ENCODE measurements around the gene PPP2R2C.

DNA sequence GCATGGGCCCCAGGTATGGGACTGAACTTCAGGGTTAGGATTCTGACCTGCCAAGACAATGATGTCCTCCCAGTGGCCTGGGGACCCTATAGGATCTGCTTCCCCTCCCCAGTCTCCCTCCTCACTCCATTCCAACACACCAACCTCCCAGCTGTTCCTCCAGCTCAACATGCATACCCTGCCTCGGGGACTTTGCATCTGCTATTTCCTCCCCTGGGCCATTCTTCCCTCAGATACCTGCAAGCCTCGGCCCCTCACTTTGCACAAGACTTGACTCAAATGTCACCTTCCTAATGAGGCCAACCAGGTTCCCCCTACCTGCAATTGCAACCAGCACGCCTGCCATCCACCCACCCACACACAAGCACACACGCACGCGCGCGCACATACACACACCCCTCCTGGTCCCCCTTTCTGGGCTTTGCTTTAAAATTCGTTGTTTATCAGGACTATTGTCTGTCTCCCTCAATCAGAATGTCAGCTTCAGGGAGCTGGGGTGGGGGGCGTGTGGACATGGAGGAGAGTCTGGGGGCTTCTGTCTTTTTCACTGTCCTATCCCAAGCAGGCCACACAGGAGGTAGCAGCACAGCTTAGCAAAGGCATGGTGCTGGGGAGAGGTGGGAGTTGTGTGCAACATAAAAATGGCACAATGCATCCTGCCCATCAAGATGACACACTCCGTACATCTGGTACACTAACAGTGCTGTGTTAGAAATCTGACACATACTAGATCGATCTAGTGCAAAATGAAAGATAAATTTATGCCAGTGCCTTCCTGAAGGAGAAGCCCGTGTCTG lies 20.6 kb upstream of the PPP2R2C start:
- TF ChIP-seq, protein P1, sequence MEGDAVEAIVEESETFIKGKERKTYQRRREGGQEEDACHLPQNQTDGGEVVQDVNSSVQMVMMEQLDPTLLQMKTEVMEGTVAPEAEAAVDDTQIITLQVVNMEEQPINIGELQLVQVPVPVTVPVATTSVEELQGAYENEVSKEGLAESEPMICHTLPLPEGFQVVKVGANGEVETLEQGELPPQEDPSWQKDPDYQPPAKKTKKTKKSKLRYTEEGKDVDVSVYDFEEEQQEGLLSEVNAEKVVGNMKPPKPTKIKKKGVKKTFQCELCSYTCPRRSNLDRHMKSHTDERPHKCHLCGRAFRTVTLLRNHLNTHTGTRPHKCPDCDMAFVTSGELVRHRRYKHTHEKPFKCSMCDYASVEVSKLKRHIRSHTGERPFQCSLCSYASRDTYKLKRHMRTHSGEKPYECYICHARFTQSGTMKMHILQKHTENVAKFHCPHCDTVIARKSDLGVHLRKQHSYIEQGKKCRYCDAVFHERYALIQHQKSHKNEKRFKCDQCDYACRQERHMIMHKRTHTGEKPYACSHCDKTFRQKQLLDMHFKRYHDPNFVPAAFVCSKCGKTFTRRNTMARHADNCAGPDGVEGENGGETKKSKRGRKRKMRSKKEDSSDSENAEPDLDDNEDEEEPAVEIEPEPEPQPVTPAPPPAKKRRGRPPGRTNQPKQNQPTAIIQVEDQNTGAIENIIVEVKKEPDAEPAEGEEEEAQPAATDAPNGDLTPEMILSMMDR (IDR thresholded peaks at IDR 0.05 in 2 of 3, conservative IDR thresholded peaks at IDR 0.05 in 1 of 3; ENCODE audit: insufficient read depth in 2 of 3, low read depth in 1 of 3, low read length in 3 of 3): no peak
- TF ChIP-seq NFE2 (IDR thresholded peaks at IDR 0.05; ENCODE audit: low read depth): no peak
- no peak for TF ChIP-seq RCOR1 (IDR thresholded peaks at IDR 0.05; ENCODE audit: borderline replicate concordance in 1 of 2, low read depth in 2 of 2, low read length in 2 of 2)
- TF ChIP-seq, protein P2, sequence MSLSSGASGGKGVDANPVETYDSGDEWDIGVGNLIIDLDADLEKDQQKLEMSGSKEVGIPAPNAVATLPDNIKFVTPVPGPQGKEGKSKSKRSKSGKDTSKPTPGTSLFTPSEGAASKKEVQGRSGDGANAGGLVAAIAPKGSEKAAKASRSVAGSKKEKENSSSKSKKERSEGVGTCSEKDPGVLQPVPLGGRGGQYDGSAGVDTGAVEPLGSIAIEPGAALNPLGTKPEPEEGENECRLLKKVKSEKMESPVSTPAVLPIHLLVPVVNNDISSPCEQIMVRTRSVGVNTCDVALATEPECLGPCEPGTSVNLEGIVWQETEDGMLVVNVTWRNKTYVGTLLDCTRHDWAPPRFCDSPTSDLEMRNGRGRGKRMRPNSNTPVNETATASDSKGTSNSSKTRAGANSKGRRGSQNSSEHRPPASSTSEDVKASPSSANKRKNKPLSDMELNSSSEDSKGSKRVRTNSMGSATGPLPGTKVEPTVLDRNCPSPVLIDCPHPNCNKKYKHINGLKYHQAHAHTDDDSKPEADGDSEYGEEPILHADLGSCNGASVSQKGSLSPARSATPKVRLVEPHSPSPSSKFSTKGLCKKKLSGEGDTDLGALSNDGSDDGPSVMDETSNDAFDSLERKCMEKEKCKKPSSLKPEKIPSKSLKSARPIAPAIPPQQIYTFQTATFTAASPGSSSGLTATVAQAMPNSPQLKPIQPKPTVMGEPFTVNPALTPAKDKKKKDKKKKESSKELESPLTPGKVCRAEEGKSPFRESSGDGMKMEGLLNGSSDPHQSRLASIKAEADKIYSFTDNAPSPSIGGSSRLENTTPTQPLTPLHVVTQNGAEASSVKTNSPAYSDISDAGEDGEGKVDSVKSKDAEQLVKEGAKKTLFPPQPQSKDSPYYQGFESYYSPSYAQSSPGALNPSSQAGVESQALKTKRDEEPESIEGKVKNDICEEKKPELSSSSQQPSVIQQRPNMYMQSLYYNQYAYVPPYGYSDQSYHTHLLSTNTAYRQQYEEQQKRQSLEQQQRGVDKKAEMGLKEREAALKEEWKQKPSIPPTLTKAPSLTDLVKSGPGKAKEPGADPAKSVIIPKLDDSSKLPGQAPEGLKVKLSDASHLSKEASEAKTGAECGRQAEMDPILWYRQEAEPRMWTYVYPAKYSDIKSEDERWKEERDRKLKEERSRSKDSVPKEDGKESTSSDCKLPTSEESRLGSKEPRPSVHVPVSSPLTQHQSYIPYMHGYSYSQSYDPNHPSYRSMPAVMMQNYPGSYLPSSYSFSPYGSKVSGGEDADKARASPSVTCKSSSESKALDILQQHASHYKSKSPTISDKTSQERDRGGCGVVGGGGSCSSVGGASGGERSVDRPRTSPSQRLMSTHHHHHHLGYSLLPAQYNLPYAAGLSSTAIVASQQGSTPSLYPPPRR (CRISPR knock-in tag; IDR thresholded peaks at IDR 0.05; ENCODE audit: borderline replicate concordance): no peak
- TF ChIP-seq BACH1 (tag; IDR thresholded peaks at IDR 0.05): no peak
- TF ChIP-seq EP300 (IDR thresholded peaks at IDR 0.05; ENCODE audit: low read length): no peak
- TF ChIP-seq POLR2G (IDR thresholded peaks at IDR 0.05; ENCODE audit: low read depth, low read length): no peak
- TF ChIP-seq NR2C1 (IDR thresholded peaks at IDR 0.05): no peak
- TF ChIP-seq NR2C1 (tag; IDR thresholded peaks at IDR 0.05): no peak
- TF ChIP-seq SIX5 (IDR thresholded peaks at IDR 0.05; ENCODE audit: borderline replicate concordance in 1 of 2, insufficient read depth in 1 of 2, low read depth in 1 of 2, low read length in 2 of 2): no peak
- TF ChIP-seq RAD21 (CRISPR knock-in tag; conservative IDR thresholded peaks at IDR 0.05 in 1 of 2, IDR thresholded peaks at IDR 0.05 in 1 of 2): no peak
- TF ChIP-seq CREB1 (IDR thresholded peaks at IDR 0.05): no peak
- TF ChIP-seq CREB1 (CRISPR knock-in tag; IDR thresholded peaks at IDR 0.05): no peak
- TF ChIP-seq, protein P3, sequence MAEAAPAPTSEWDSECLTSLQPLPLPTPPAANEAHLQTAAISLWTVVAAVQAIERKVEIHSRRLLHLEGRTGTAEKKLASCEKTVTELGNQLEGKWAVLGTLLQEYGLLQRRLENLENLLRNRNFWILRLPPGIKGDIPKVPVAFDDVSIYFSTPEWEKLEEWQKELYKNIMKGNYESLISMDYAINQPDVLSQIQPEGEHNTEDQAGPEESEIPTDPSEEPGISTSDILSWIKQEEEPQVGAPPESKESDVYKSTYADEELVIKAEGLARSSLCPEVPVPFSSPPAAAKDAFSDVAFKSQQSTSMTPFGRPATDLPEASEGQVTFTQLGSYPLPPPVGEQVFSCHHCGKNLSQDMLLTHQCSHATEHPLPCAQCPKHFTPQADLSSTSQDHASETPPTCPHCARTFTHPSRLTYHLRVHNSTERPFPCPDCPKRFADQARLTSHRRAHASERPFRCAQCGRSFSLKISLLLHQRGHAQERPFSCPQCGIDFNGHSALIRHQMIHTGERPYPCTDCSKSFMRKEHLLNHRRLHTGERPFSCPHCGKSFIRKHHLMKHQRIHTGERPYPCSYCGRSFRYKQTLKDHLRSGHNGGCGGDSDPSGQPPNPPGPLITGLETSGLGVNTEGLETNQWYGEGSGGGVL (CRISPR knock-in tag; IDR thresholded peaks at IDR 0.05): no peak
- TF ChIP-seq ZBTB17 (CRISPR knock-in tag; IDR thresholded peaks at IDR 0.05): no peak
